HK-2 (cell line): Measurements from ENCODE around the gene ADGRL1.
"Not testable (repeated sequence)": the region's sequence is repeated elsewhere in the genome, so short reads cannot be mapped to it uniquely, and the experiment has no call there.

ENCODE experiments used
- DNase-seq: peaks from one replicate; pipeline ENCODE4 v3.0.0-alpha.2; 2018; ENCODE audit not compliant: unreplicated experiment

Gene ADGRL1

DNA sequence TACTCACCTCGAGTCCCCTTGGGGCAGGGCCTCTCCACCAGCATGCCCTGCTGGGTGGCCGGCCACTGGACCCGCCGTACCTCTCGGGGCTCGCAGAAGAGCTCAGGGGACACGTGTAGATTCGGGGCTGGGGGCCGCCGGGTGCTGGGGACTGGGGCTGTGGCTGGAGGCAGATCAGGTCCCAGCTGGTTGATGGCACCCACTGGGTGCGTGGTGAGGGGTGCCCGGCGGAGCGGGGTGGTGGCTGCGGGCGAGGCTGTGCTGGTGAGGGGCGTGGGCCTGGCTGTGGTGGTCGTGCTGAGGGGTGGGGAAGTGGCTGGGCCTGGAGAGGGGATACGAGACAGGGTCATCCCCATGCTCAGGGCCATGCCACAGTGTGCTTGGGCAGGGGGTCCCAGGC lies 44.7 kb downstream of the ADGRL1 start:
- no peak for DNase-seq

DNA sequence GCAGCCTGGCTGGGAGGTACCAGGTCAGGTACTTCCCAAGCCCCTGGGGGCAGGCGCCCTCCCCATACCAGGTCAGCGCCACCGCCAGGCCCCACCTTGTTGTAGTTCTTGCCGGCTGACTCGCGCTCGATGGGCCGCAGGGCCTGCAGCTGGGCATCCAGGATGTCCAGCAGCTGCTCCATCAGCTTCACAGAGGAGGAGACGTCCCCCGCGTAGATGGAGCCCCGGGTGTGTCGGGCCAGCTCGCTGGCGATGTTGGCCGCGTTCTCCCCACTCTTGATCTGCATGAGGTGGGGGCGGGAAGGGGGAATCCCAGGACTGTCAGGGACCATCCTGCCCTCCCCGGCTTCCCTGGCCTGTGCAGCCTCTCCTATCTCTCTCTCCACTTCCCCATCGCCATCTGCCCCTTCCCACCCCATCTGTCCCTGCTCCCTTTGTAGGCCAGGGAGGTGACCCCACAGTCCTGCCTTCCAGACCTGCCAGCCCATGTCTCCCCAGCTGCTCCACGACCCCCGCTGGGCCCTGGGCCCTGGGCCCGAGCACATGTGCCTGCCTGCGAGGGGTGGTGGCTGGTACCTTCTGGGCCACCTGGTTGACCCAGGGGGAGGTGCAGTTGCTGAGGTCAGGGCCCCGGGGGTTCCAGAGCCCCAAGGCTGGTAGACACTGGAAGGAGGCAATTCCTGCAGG lies 45.8 kb downstream of the ADGRL1 start:
- DNase-seq, result no peak

DNA sequence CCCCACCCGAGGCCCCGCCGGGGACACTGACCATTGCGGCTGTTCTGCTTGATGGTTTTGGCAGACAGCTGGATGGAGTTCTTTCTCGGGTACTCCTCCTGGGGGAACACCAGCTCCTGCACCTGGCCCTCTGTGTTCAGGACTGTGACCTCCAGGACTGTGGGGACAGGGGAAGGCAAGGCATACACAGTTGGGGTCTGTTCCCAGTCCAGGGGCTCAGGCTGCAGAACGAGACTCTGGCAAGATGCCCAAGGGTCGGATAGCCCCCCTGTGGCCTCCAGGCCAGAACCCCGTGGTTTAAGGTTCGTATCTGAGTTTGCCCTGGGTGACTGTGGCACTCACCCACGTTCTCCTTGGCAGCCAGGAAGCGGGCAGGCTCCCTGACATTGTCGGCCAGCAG lies 46.9 kb downstream of the ADGRL1 start:
- no peak for DNase-seq

DNA sequence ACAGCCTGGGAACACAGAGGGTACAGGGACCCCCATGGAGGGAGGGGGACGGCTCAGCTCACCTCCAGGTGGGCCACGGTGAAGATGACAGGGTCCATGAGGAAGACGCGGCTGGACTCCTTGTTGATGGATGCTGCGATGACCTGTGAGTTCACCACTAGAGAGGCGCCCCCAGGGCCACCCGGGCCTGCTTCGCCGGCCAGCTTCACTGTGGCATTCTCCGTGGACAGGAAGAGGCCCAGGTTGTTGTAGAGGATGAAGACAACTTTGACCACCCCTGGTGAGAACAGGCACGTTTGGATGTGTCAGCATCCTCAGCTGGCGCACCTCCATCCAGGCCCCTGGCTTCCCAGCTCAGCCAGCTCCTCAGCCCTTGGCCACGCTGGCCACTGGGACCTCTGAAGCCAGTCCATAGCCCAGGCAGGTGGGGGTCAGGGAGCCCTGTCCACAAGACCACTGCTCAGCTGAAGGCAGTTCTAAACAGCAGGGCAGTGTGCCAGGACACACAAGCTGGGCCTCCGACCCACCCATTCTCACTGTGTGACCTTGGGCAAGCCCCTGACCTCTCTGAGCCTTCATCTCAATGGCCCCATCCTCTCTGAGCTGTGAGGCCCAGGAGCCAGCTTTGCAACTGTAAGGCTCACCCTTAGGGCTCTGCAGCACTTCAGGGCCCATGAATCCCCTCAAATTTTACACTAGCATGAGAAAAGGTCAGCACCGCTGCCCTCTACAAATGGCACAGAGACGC lies 47.5 kb downstream of the ADGRL1 start:
- DNase-seq, result no peak

DNA sequence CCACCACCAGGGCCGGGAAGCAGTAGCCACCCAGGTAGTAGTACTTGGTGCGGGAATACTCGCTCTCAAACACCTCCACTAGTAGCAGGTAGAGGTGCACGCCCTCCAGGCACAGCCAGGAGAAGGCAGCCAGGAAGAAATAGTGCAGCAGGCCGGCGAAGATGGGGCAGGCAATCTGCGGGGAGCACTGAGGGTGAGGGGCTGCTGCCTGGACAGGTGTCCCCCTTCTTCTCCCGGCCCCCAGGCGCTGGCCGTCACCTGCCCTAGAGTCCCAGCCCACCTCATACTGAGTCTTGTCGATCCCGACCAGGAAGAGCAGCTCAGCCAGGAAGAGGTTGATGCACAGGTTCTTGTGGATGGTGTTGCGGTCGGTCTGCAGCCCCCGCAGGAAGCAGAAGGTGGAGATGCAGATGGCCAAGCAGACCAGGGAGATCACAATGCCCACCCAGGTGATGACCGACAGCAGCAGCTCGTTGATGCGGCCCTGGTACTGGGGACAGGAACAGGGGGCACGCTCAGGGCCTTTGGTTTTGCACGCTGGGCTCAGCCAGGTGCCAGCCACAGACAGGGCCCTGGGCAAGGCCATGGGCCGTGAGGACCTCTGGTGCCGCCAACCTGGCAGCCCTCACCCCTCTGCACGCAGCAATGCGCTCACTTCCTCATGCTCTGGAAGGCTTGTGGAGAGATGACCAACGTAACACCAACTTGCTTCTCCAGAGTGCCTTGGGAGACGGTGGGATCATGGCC lies 48.8 kb downstream of the ADGRL1 start:
- DNase-seq, result no peak

DNA sequence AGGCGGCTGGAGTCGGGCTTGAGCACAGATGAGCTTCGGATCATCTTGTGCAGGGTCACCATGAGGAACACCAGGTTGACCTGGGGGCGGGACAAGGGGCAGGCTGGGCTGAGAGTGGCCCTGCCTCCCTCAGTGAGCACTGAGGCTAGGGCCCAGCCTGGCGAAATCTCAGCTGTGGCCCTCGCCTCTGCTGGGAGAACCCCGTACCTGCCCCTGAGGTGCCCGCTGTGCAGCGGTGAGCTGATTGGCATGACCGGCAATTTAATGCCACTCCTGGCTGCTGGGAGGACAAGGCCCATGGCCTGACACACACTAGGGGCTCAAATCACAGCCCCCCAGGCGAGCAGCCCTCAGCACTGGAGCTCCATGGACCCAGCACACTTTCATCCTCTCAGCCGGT lies 49.8 kb downstream of the ADGRL1 start:
- no peak for DNase-seq

DNA sequence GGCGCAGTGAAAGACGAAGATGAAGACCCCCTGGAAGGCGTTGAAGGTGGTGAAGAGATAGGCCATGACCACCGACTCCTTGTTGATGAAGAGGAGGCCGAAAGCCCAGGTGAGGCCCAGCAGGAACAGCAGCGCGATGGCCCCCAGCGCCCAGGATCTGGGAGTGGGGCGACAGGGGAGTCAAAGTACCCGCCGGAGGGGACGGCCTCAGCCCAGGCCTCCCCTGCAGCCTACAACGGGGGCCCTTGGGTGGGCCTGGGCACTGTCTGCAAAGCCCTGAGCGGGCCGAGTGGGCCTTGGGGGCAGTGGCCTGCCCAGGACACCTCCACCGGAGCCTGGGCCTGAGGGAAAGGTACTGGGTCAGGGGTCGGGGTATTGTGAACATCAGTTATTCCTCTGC lies 50.6 kb downstream of the ADGRL1 start:
- no peak for DNase-seq

DNA sequence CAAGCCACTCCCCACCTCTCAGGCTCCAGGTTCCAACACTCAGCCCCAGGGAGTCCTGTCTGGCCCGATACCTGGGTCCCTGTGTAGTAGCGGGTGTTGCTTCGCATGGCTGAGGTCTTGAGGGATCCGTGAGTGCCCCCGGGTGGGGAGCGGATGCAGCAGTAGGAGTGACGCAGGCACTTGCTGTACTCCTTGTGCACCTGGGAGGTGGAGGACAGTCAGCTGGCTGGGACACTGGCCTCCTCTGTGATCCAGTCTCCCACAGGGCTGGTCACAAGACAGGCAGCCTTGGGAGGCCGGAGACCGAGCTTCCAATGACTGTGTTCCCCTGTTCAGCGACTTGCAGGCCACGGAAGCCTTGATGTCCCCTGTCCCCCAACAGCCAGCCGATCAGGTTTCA lies 53.3 kb downstream of the ADGRL1 start:
- DNase-seq, result no peak

DNA sequence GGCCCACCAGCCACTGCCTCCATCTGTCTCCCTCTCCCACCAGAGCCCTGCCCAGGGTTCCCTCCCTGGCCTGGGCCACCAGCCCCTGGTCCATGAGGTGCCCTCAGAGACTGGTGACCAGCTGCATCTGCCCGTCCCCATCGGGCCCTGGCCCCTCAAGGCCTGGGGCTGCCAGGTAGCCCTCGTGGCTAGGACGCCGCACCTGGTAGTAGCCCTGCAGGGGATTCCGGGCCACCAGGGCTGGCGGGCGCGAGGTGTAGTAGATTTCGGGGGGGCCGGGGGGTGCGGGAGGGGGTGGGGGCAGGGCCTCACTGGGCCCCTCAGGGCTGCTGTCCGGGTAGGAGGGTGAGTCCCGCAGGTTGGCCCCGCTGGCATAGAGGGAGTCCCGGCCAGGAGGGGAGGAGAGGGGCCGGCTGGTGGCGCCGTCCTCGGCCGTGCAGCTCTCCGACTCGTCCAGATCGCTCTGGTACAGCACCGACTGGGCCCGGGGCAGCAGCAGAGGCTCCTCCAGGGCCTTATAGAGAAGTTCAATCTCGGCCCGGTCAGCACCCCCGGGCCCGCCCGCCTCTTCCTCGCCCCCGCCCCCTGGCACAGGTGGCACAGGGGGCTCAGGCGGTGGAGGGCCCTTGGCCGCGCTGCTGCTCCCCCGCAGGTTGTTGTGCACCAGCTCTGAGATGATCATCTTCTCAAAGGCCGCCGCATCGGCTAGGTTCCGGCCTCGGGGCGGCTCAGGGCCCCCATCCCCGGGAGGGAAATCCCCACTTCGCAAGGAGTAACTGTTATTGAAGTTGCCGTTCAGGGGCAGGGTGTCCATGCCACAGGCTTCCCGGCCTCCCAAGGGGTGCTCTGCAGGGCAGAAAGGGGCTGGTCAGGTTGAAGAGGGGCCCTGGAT lies 55.0 kb downstream of the ADGRL1 start:
- DNase-seq, result no peak

DNA sequence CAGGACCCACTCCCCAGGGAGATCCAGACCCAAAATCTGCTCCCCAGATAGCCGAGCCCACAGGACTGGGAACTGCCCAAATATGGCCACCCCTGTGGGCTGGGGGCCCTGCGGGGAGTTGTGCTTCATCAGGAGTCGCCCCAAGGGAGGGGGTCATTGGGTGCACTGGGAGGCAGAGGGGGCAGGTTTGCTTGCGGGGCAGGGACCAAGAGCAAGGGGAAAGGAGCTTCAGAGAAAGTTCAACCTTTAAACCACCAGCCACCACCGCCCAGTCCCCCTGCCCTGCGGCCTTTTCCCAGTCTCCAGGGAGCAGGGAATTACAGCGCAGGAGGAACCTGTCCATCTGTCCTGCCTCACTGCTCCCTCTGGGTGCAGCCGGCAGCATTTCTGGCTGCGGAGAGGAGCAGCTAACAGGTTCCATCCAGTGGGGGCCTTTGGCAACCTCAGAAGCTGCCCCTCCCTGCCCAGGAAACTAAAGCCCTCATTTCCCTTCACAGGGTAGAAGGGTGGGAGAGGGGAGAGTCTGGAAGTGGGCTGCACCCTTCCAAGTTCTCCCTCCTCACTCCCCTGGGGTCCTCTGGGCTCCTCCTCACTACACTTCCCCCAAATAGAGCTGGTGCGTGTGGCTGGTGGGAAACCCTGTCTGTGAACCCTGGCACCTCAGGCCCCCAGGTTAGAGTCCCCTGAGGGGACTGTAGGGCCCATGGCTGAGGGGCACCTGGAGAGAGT lies 55.8 kb downstream of the ADGRL1 start:
- DNase-seq, result no peak

DNA sequence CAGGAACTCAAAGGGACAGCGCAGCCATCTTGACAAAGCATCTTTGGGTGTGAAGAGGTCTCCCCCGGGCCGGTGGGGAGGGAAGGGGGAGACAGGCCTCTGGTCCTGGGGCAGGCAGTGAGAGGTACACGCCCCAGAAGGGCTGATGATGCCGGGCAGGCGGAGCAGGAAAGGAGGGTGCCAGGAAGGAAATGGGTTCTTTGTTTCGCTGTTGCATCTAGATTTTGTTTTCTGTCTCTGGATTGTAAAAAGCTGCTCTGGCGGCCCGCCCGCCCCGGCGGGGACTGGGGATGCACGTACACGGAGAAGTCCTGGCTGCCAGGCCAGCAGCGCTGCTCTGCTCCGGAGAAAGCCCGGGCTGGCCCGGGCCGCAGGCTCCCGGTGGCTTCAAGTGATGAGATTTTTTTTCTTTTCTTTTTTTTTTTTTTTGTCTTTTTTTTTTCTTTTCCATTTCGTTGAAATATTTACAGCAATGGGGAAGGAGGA lies 56.4 kb downstream of the ADGRL1 start:
- DNase-seq, result no peak

DNA sequence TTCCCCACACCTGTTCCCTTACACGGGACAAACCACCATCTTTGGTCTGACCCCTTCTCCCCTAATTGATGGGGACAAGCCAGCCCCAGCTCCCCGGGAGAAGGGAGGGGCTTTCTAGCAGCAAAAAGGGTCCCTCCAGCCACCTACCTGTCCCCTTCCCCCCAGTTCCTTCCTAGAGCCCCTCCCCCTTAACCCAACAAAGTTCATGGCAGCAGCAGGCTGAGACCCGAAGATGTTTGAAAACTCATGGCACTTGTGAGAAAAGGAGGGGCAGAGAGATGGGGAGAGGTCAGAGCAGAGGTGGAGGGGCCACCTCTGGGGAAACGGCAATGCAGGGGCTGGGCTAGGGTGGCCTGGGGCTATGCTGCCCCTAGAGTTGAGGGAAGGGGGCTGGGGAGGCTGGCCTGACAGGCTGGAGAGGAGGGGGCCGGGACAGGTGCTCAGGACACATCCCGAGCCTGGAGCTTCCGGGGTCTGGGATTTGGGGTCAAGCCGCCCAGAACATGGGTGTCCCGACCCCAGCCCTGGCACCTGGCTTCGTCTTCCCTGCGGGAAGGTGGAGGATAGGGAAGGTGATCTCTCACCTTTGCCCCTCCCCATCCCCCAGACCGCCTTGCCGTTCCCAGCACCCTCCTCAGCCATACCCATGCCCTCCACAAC lies 57.1 kb downstream of the ADGRL1 start:
- DNase-seq, result no peak

DNA sequence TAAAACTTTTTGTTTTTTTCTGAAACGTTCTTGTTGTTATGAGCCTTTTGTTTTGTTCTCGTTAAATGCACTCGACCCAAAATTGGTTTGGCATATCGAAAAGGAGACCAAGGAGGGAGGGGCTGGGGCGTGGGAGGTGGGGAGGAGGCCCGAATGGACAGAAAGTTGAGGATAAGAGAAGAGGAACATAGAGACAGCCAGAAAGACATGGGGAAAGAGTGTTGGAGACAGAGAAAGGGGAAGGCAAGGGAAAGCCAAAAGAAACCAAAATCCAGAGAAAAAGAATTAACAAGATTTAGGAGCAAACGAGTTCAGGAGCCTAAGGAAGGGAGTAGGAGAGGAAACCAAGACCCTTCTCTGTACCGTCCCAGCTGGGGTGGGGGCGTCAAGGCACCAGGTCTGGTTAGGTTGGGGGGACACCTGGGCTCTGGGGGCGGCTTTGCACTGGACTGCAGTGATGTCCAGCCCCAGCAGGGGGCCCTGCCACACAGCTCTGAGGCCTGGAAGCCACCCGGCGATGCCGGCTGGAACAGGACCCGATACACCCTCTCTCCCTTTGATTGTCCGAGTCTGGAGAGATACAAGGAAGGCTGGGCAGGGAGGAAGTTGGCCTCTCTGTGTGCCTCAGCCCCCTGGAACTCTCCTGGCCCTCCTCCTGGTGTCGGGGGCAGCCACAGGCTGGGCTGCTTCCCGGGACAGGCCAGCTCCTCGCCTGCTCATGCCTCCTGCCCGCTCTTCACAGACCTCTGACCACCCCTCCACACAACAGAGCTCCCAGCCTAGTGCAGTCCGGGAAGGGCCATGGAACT lies 58.0 kb downstream of the ADGRL1 start:
- peak; percentile 62 for DNase-seq

DNA sequence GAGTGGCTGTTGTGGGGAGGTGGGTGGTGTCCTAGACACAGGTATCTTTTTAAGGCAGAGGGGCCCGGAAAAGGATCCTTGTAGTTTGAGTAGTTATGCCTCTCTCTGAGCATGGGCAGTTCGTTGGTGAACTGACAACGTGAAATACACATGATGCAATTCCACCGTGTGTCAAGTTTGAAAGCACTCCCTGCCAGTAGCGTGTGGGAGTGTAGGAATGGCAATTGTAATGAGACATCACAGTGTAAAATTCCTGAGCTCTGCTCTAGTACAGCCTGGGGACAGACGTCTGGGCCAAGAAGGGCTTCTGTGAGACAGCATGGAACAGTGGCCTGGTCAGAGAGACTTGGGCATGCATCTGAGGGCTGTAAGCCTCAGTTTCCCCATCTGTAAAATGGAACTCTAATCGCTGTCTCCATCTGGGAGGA lies 59.2 kb downstream of the ADGRL1 start:
- no peak for DNase-seq

DNA sequence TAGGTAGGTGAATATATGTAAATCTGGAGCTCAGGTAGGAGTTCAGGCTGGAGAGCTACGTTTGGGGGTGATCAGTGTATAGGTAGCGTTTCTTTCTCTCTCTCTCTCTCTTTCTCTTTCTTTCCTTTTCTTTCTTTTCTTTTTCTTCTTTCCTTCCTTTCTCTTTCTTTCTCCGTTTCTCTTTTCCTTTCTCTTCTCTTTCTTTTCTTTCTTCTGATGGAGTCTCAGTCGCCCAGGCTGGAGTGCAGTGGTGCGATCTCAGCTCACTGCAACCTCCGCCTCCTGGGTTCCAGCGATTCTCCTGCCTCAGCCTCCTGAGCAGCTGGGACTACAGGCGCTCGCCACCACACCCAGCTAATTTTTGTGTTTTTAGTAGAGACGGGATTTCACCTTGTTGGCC lies 59.8 kb downstream of the ADGRL1 start:
- not testable (repeated sequence) for DNase-seq

DNA sequence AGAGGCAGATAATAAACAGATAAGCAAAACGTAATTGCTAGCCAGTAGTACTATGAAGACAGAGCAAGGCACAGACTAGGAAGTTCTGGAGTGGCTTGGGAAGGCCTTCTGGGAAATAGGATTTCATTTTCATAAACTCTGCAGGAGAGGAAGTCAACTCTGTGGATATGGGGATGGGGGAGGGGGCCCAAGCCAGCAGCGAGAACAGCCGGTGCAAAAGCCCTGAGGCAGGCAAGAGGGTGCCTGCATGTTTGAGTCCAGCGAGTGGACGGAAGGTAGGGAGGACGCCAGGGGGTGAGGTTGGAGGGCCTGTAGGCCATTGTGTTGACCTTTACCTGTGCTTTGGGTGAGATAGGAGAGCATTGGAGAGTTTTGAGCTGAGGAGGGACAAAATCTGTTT lies 60.6 kb downstream of the ADGRL1 start:
- DNase-seq, result no peak

DNA sequence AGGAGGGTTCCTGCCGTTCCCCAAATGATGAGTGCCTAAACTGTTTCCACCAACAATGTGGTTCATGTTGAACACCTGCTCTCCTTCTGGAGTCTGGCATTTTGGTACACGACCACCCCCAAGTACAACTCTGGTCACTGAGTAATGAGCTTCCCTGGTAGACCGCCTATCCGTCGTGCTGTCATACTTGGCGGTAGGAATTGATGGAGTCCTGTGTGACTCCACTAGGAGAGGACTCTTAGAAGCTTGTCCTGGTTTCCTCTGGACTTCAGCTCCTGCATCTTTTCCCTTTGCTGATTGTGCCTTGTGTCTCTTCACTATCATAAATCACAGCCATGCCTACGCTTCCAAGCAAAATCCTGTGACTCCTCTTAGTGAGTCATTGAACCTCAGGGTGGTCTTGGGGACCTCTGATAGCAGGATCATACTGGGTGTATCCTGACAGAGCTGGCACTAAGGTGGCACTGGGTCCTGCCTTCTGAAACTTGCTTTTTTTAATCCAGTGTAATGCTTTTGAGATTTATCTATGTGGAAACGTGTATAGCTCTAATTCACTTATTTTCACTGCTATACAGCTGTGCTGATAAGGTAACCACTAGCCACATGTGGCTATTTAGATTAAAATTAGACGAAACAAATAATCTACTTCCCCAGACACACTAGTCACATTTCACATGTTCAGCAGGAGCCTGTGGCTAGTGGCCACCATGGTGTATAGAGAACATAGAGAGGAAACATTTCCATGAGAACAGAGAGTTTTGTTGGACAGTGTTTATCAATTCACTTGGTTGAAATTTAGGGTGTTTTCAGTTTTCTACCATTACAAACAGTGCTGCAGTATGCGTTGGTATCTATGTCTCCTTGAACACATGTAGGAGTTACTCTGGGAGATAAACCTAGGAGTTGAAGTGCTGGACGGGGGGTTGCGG lies 63.4 kb downstream of the ADGRL1 start:
- DNase-seq, result no peak

DNA sequence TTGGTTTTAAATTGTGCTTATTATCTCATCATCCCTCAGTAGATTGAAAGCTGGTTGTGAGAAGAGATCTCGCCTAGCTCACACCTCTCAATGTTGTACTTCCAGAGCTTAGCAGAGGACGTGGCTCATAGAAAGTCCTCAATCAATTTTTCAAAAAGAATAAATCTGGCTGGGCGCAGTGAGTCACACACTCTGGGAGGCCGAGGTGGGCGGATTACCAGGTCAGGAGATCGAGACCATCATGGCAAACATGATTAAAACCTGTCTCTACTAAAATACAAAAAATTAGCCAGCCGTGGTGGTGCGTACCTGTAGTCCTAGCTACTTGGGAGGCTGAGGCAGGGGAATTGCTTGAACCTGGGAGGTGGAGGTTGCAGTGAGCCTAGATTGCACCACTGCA lies 64.9 kb downstream of the ADGRL1 start:
- DNase-seq, result no peak

DNA sequence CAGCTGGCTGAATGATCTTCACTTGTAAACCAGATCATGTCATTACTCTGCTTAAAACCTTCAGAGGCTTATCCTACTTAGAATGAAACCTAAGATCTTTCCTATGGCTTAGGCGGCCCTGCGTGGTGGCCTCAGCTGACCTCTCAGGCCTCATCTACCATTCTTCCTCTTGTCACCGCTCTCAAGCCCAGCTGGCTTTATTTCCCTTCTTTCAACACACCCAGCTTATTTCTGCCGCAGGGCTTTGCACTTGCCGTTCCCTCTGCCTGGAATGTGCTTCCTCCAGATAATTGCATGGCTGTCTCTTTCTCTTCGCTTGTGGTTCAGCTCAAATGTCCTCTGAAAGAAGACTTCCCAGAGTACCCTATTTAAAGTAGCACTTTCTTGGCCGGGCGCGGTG lies 66.0 kb downstream of the ADGRL1 start:
- no peak for DNase-seq
